Measurements from ENCODE around the gene MED16. TPM values are rescaled to one million over a fixed set of nuclear protein-coding genes. Genes with fewer than 3 reads are reported as not detected.

MED16 gene
- total RNA-seq, 1 experiment from 2014 or later: 83.0 TPM

- no TSS peak for BruUV-seq (replicated peaks)
- Histone ChIP-seq H3K27ac (ENCODE audit: low read depth, low read length, poor library complexity, severe bottlenecking) (no peak overlapping the region), H3K9me3 (ENCODE audit: low read depth, low read length, poor library complexity, severe bottlenecking) (no peaks in the 10 kb centered on the region), H3K36me3 (ENCODE audit: insufficient read depth, low read length, poor library complexity, severe bottlenecking) (peaks cover 41% of the 10 kb centered on the region), H3K27me3 (replicated peaks; ENCODE audit: insufficient read depth, low read depth, low read length, poor library complexity) (no peaks in the 10 kb centered on the region), H3K4me3 (ENCODE audit: low read depth, low read length, poor library complexity, severe bottlenecking) (no peak overlapping the region), H3K4me1 (ENCODE audit: insufficient read depth, low read length, poor library complexity, severe bottlenecking) (no peaks in the 10 kb centered on the region)
- CTCF ChIA-PET: no interaction called here
- TF ChIP-seq, protein P1, sequence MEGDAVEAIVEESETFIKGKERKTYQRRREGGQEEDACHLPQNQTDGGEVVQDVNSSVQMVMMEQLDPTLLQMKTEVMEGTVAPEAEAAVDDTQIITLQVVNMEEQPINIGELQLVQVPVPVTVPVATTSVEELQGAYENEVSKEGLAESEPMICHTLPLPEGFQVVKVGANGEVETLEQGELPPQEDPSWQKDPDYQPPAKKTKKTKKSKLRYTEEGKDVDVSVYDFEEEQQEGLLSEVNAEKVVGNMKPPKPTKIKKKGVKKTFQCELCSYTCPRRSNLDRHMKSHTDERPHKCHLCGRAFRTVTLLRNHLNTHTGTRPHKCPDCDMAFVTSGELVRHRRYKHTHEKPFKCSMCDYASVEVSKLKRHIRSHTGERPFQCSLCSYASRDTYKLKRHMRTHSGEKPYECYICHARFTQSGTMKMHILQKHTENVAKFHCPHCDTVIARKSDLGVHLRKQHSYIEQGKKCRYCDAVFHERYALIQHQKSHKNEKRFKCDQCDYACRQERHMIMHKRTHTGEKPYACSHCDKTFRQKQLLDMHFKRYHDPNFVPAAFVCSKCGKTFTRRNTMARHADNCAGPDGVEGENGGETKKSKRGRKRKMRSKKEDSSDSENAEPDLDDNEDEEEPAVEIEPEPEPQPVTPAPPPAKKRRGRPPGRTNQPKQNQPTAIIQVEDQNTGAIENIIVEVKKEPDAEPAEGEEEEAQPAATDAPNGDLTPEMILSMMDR (conservative IDR thresholded peaks at IDR 0.05; ENCODE audit: low read depth, low read length): no peak
- TF ChIP-seq EZH2 (IDR thresholded peaks at IDR 0.05; ENCODE audit: borderline replicate concordance, low read depth, low read length, poor library complexity, severe bottlenecking): no peak
- POLR2A ChIA-PET (ENCODE audit: low non-redundant PET): no interaction called here
- DNase-seq (ENCODE audit: low spot score): no peak
- intact Hi-C loops (cut with micrococcal nuclease; ENCODE audit: unreplicated experiment): no loop called here
Measured at GRCh38 chr19:887072-887471, 5.9 kb downstream of the MED16 start.

DNA sequence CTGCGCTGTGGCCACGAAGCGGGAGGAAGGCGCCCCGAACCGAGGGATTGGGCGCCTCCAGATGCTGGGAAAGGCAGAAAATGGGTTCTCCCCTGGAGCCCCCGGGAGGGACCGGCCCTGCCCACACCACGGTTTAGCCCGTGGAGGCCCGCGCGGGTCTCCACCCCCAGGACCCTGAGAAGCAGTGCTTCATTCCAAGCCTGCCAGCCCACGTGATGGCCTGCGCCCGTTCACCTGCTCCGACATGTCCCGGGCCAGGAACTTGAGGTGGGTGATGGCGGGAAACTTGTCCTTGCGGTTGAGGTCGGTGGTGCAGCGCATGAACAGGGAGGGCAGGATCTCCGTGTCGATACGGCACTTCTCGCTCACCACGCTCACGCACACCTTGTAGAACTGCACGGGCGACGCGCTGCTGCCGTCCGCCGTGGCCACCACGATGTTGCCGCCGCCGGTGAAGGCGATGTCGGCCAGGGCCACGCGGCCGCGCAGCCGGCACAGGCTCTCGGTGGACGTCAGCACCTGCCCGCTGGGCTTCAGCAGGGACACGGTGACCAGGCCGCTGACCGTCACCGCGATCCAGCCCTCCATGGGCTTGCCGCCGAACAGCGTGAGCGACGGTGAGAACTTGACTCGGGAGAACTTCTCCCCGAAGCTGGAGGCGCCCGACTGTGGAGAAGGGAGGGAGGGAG, 7.3 kb downstream of the MED16 start:
- CTCF ChIA-PET: no interaction called here
- Histone ChIP-seq H3K4me1 (ENCODE audit: insufficient read depth, low read length, poor library complexity, severe bottlenecking) (no peaks in the 10 kb centered on the region), H3K27me3 (replicated peaks; ENCODE audit: insufficient read depth, low read depth, low read length, poor library complexity) (no peaks in the 10 kb centered on the region), H3K9me3 (ENCODE audit: low read depth, low read length, poor library complexity, severe bottlenecking) (no peaks in the 10 kb centered on the region), H3K27ac (ENCODE audit: low read depth, low read length, poor library complexity, severe bottlenecking) (no peak overlapping the region), H3K36me3 (ENCODE audit: insufficient read depth, low read length, poor library complexity, severe bottlenecking) (peaks cover 48% of the 10 kb centered on the region), H3K4me3 (ENCODE audit: low read depth, low read length, poor library complexity, severe bottlenecking) (no peak overlapping the region)
- POLR2A ChIA-PET (ENCODE audit: low non-redundant PET): no interaction called here
- intact Hi-C loops (cut with micrococcal nuclease; ENCODE audit: unreplicated experiment): no loop called here
- no peak for DNase-seq (ENCODE audit: low spot score)
- BruUV-seq (replicated peaks): no TSS peak
- TF ChIP-seq EZH2 (IDR thresholded peaks at IDR 0.05; ENCODE audit: borderline replicate concordance, low read depth, low read length, poor library complexity, severe bottlenecking): no peak
- TF ChIP-seq, protein P1 (conservative IDR thresholded peaks at IDR 0.05; ENCODE audit: low read depth, low read length): no peak

- ChIA-PET CTCF (no interaction called here), POLR2A (ENCODE audit: low non-redundant PET) (no interaction called here)
- BruUV-seq (replicated peaks): no TSS peak
- H3K27me3 ChIP-seq (replicated peaks; ENCODE audit: insufficient read depth, low read depth, low read length, poor library complexity): no peaks in the 10 kb centered on the region
- H3K27ac ChIP-seq (ENCODE audit: low read depth, low read length, poor library complexity, severe bottlenecking): no peak overlapping the region
- peaks cover 45% of the 10 kb centered on the region for H3K36me3 ChIP-seq (ENCODE audit: insufficient read depth, low read length, poor library complexity, severe bottlenecking)
- H3K4me1 ChIP-seq (ENCODE audit: insufficient read depth, low read length, poor library complexity, severe bottlenecking): no peaks in the 10 kb centered on the region
- no peak overlapping the region for H3K4me3 ChIP-seq (ENCODE audit: low read depth, low read length, poor library complexity, severe bottlenecking)
- no peaks in the 10 kb centered on the region for H3K9me3 ChIP-seq (ENCODE audit: low read depth, low read length, poor library complexity, severe bottlenecking)
- DNase-seq (ENCODE audit: low spot score): no peak
- intact Hi-C loops (cut with micrococcal nuclease; ENCODE audit: unreplicated experiment): no loop called here
- TF ChIP-seq, protein P1 (conservative IDR thresholded peaks at IDR 0.05; ENCODE audit: low read depth, low read length): no peak
- TF ChIP-seq EZH2 (IDR thresholded peaks at IDR 0.05; ENCODE audit: borderline replicate concordance, low read depth, low read length, poor library complexity, severe bottlenecking): no peak
Measured at GRCh38 chr19:884420-885211, 8.4 kb downstream of the MED16 start.
